Caco-2 (cell line): ENCODE data around the gene C17orf113. TPM values are rescaled to one million over a fixed set of nuclear protein-coding genes. Genes with fewer than 3 reads are reported as not detected.

Source experiments
- BruUV-seq: library from RNA; stranded (reverse); fragments of 400-500 nt; replicated peaks from 2 replicates; lab custom pipeline; 2021; lab: Mats Ljungman, UMichigan
- CTCF ChIA-PET: fragments of 300-600 bp; sonication (Branson Sonifier 250); formaldehyde crosslinking; loops from one replicate; lab custom pipeline; 2022; ENCODE audit warnings: antibody characterized with exemption; lab: Charles Lee
- POLR2A ChIA-PET: fragments of 300-600 bp; sonication (Branson Sonifier 250); formaldehyde crosslinking; loops from one replicate; lab custom pipeline; 2022; ENCODE audit warnings: antibody characterized with exemption; lab: Charles Lee
- DNase-seq, 2 experiments: peaks; one replicate each; pipeline versions ENCODE4 v3.0.0 to v3.0.0-alpha.2; 2020 to 2022
- H3K27me3 ChIP-seq: replicated peaks from 2 replicates; pipeline ENCODE4 v1.6.0; 2011; ENCODE audit warnings: low read length; ENCODE audit not compliant: control insufficient read depth, insufficient read depth
- H3K36me3 ChIP-seq: 2 replicates; pipeline ENCODE4 v1.5.1; 2011; ENCODE audit warnings: low read length; ENCODE audit not compliant: control insufficient read depth, insufficient read depth
- H3K4me1 ChIP-seq: fragments of 250-450 bp; sonication (Bioruptor Pico); 2 replicates; pipeline ENCODE4 v1.5.1; 2020; ENCODE audit warnings: mild to moderate bottlenecking
- H3K4me3 ChIP-seq: 2 replicates; pipeline ENCODE4 v1.5.1; 2011; ENCODE audit warnings: low read depth, mild to moderate bottlenecking, control low read depth, low read length
- H3K9me3 ChIP-seq: fragments of 250-450 bp; sonication (Bioruptor Pico); 2 replicates; pipeline ENCODE4 v1.5.1; 2020; ENCODE audit warnings: mild to moderate bottlenecking, moderate library complexity
- H3K27ac Mint-ChIP-seq: one replicate; pipeline ENCODE4 v1.8.0; 2022; ENCODE audit warnings: mixed read lengths; ENCODE audit not compliant: unreplicated experiment
- H3K27me3 Mint-ChIP-seq: one replicate; pipeline ENCODE4 v1.8.0; 2022; ENCODE audit warnings: mixed read lengths; ENCODE audit not compliant: insufficient read depth, unreplicated experiment
- H3K36me3 Mint-ChIP-seq: one replicate; pipeline ENCODE4 v1.8.0; 2022; ENCODE audit warnings: mild to moderate bottlenecking, mixed read lengths; ENCODE audit not compliant: insufficient read depth, unreplicated experiment
- H3K4me1 Mint-ChIP-seq: one replicate; pipeline ENCODE4 v1.8.0; 2022; ENCODE audit warnings: low read depth, mixed read lengths; ENCODE audit not compliant: unreplicated experiment
- H3K4me3 Mint-ChIP-seq: one replicate; pipeline ENCODE4 v1.8.0; 2022; ENCODE audit warnings: mild to moderate bottlenecking, moderate library complexity, mixed read lengths; ENCODE audit not compliant: unreplicated experiment
- H3K9me3 Mint-ChIP-seq: one replicate; pipeline ENCODE4 v1.8.0; 2022; ENCODE audit warnings: mixed read lengths; ENCODE audit not compliant: unreplicated experiment
- intact Hi-C: fragments of 100-400 bp; cut with micrococcal nuclease; formaldehyde crosslinking; loops from one replicate; pipeline ENCODE4 v1.10.0; 2022; ENCODE audit not compliant: unreplicated experiment
- total RNA-seq: library from RNA; stranded (reverse); gene quantifications from 2 replicates; pipeline ENCODE4 v1.2.3, GENCODE V29; 2022
- TF ChIP-seq, protein P1 (sequence below), 2 experiments: fragments of 200-600 bp in 1 of 2; IDR thresholded peaks; 1 replicate in 1 of 2; 2 replicates in 1 of 2; pipeline versions ENCODE4 v1.5.1 to v1.8.0; 2011 to 2022; ENCODE audit warnings: antibody characterized with exemption in 1 of 2, control low read depth in 1 of 2, inconsistent platforms in 1 of 2, low read depth in 1 of 2, low read length in 1 of 2, mild to moderate bottlenecking in 1 of 2, moderate library complexity in 1 of 2; ENCODE audit not compliant: insufficient read depth in 1 of 2, severe bottlenecking in 1 of 2, unreplicated experiment in 1 of 2

Gene C17orf113
- total RNA-seq, 1 experiment from 2014 or later = 4.7 TPM

DNA sequence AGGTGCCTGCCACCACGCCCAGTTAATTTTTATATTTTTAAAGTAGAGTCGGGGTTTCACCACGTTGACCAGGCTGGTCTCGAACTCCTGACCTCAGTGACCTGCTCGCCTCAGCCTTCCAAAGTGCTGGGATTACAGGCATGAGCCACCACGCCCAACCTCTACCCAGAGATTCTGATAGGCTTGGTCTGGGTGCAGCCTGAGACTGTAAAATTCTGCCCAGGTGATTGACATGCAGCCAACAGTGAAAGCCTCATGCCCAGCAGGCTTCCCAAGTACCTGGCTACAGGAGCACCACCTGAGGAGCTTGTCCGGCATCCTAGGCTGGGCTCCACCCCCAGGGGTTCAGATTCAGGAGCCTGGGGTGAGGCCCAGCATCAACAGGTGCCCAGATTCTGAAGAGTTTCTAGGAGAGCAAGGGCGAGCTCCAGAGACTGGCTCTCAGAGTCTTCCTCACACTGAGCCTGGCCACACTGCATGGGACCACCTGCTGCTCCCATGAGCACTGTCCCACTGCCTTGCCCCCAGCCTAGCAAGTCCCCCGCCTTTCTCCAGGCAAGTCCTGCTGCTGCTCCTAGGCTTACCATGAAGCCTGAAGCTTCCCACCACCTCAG, 31.2 kb upstream of the C17orf113 start:
- H3K27me3 Mint-ChIP-seq = no peaks in the 10 kb centered on the region
- no peak overlapping the region for H3K4me3 ChIP-seq
- no peak overlapping the region for H3K4me3 Mint-ChIP-seq
- H3K9me3 Mint-ChIP-seq = no peaks in the 10 kb centered on the region
- no peaks in the 10 kb centered on the region for H3K4me1 Mint-ChIP-seq
- intact Hi-C loops = no loop called here
- no peaks in the 10 kb centered on the region for H3K36me3 ChIP-seq
- DNase-seq = no peak
- BruUV-seq = no TSS peak
- H3K27ac Mint-ChIP-seq = no peak overlapping the region
- CTCF ChIA-PET = interaction anchor here (0.5 kb wide), 1 partner anchor 40 kb away, joined by 5 read pairs; no protein-coding TSS in a partner anchor
- H3K4me1 ChIP-seq = no peaks in the 10 kb centered on the region
- no peaks in the 10 kb centered on the region for H3K27me3 ChIP-seq
- TF ChIP-seq, protein P1, sequence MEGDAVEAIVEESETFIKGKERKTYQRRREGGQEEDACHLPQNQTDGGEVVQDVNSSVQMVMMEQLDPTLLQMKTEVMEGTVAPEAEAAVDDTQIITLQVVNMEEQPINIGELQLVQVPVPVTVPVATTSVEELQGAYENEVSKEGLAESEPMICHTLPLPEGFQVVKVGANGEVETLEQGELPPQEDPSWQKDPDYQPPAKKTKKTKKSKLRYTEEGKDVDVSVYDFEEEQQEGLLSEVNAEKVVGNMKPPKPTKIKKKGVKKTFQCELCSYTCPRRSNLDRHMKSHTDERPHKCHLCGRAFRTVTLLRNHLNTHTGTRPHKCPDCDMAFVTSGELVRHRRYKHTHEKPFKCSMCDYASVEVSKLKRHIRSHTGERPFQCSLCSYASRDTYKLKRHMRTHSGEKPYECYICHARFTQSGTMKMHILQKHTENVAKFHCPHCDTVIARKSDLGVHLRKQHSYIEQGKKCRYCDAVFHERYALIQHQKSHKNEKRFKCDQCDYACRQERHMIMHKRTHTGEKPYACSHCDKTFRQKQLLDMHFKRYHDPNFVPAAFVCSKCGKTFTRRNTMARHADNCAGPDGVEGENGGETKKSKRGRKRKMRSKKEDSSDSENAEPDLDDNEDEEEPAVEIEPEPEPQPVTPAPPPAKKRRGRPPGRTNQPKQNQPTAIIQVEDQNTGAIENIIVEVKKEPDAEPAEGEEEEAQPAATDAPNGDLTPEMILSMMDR (IDR thresholded peaks at IDR 0.05; ENCODE audit: insufficient read depth in 1 of 2, low read depth in 1 of 2, low read length in 1 of 2, severe bottlenecking in 1 of 2, unreplicated experiment in 1 of 2) = no peak
- POLR2A ChIA-PET = no interaction called here
- H3K36me3 Mint-ChIP-seq = no peaks in the 10 kb centered on the region
- H3K9me3 ChIP-seq = no peaks in the 10 kb centered on the region

DNA sequence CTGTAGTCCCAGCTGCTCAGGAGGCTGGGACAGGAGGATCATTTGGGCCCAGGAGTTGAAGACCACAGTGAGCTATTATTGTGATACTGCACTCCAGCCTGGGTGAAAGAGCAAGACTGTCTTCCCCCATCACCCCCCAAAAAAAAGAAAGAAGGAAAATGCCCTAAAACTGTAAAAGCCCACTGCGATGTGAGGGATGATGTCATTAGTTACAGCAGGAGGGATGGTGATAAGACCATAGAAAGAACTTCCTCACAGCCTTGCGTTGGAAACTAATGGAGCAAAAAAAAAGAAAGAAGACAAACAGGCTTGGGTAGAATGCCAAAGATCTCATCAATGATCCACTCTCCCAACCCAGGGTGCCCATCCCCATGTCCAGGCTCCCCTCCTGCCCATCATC, 29.1 kb upstream of the C17orf113 start:
- Mint-ChIP-seq H3K36me3 (no peaks in the 10 kb centered on the region), H3K27me3 (no peaks in the 10 kb centered on the region), H3K27ac (no peak overlapping the region), H3K9me3 (no peaks in the 10 kb centered on the region), H3K4me3 (no peak overlapping the region), H3K4me1 (no peaks in the 10 kb centered on the region)
- POLR2A ChIA-PET = no interaction called here
- no peak for DNase-seq
- intact Hi-C loops = no loop called here
- H3K36me3 ChIP-seq = no peaks in the 10 kb centered on the region
- CTCF ChIA-PET = no interaction called here
- no TSS peak for BruUV-seq
- H3K4me1 ChIP-seq = no peaks in the 10 kb centered on the region
- no peaks in the 10 kb centered on the region for H3K9me3 ChIP-seq
- TF ChIP-seq, protein P1 (IDR thresholded peaks at IDR 0.05; ENCODE audit: insufficient read depth in 1 of 2, low read depth in 1 of 2, low read length in 1 of 2, severe bottlenecking in 1 of 2, unreplicated experiment in 1 of 2) = no peak
- H3K27me3 ChIP-seq = no peaks in the 10 kb centered on the region
- no peak overlapping the region for H3K4me3 ChIP-seq

DNA sequence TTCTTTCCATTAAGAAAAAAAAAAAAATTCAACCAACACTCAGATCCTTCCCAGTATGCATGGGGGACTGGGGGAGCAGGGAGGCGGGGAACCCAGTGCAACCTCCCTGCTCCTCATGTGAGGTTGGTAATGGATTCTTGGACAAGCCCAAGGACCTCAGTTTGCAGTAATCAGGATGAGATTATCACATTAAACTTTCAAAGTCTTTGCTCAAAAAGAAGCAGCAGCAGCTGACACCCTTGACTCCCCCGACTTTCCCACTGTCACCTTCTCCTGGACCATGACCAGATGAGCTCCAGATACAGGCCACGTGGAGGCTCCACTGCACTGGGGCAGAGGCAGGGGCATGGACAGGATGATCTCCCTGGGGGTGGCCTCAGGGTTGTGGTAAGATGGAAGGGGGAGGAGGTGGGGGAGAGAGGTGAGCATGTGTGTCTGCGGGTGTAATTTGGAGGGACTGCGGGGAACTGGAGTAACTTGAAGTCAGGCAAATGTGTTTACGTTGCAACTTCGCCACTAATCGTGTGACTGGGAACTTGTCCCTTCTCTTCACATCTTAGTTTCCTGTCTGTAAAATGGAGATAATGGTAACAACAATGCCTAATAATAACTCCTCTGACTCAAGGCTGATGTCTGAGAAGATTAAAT, 28.1 kb upstream of the C17orf113 start:
- DNase-seq = no peak
- CTCF ChIA-PET = interaction anchor here (0.7 kb wide), 2 partner anchors 267 to 688 kb away, joined by 6 read pairs; partner anchors contain the start of gene P3H4
- Mint-ChIP-seq H3K9me3 (no peaks in the 10 kb centered on the region), H3K4me1 (no peaks in the 10 kb centered on the region), H3K27ac (no peak overlapping the region), H3K27me3 (no peaks in the 10 kb centered on the region), H3K36me3 (no peaks in the 10 kb centered on the region), H3K4me3 (no peak overlapping the region)
- BruUV-seq = no TSS peak
- no peaks in the 10 kb centered on the region for H3K36me3 ChIP-seq
- H3K4me3 ChIP-seq = no peak overlapping the region
- POLR2A ChIA-PET = interaction anchor here (0.6 kb wide), 1 partner anchor 10 kb away, joined by 3 read pairs; no protein-coding TSS in a partner anchor
- no peaks in the 10 kb centered on the region for H3K4me1 ChIP-seq
- TF ChIP-seq, protein P1 (IDR thresholded peaks at IDR 0.05; ENCODE audit: insufficient read depth in 1 of 2, low read depth in 1 of 2, low read length in 1 of 2, severe bottlenecking in 1 of 2, unreplicated experiment in 1 of 2) = no peak
- no peaks in the 10 kb centered on the region for H3K27me3 ChIP-seq
- intact Hi-C loops = no loop called here
- H3K9me3 ChIP-seq = no peaks in the 10 kb centered on the region
